Suppressor macrophage (primary cell): ENCODE data around the gene CRHR1.

Source experiments
- DNase-seq, 4 experiments: peaks; one replicate each; pipeline ENCODE4 v3.0.0-alpha.2; 2020 to 2022

CRHR1 gene

DNA sequence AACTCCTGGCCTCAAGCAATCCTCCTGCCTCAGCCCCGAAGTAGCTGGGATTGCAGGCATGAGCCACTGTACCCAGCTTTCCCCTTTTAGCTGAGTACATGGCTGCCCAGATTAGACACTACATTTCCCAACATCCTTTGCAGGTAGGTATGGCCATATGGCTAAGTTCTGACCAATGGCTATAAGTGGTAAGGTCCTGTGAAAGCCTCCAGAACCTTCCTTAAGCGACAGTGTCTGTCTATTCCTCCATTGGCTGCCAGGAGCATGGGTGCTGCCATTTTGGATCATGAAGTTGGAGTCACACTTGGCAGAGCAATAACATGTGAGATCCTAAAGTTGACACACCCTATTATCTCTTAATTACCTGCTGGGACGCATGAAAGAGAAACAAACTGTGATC, 24.4 kb upstream of the CRHR1 start:
- DNase-seq = no peak

DNA sequence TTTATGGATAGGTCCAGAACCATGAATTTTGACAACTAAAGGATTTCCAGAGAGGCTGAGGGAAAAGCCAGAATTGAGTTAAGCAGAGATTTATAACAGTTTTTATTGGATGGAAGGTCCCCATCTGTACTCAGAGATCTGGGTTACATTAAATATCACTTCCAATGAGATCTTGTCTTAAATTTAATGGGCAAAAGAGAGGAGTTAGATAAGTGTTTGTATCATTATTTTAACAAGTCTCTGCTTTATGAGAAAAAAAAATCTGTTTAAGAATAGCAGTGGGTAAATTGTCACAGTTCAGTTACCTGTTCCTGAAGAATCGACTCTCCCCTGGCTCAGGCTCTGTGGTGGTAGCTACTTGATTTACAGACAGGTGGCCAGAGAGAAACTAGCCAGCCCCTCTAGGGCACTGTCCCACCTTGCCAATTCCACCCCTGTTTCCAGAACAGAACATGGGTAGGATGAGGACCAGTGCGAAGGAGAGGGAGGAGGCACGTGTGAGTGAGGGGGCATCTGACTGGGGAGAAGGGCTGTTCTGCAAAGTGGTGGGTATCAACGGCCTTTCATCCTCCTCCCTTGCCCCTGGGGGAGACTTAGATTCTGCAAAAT, 22.1 kb upstream of the CRHR1 start:
- DNase-seq = no peak

DNA sequence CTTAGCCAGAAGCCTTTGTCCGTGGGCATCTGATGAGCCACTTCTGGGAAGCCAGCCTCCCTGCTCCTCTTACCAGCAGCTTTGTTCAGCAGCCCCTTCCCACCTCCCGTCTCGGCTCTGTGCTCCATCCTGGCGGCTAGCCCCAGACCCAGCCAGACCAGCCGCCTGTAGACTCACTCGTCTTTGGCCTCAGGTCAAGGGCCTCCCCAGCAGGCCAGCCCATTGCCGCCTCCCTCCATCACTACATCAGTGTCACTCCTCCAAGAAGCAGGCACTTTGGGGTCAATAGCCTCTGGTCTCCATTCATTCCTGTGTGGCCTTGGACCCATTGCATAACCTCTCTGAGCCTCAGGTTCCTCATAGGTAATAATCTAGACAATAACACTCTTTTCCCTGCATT, 20.9 kb upstream of the CRHR1 start:
- no peak for DNase-seq

DNA sequence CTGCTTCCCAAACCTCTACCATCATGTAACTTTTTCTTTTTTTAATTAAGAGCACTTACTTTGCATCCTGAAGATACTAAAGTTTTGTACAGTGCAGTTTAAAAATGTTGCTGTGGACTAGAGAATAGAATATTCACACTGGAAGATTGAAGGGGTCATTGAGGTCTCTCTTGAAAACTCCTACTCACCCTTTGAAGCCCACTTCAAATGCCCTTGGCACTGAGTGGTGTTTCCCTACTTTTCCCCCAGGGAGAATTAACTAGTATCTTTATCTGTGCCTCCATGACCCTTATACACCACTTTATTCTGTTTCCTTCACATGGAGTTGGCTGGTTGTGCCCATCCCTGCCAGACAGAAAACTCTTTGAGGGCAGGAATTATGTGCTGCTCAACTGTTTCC, 19.6 kb upstream of the CRHR1 start:
- DNase-seq = no peak

DNA sequence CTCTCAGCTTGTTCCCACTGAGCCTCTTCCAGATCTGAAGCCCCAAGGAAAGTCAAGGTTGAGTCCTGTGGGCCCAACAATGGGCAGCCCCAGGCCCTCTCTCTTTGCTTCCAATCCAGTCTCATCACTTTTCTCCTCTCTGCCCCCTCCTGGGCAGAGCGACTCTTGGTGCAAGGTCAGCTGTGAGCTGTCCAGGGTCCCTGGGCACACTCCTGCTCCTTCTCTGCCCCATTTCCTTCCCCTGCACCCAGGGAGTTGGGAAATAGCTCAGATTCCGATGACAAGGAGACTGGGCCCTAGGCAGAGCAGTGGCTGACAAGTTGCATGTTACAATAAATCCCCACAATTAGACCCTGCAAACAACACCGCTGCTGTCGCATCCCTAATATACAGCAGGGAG, 16.1 kb upstream of the CRHR1 start:
- no peak for DNase-seq

DNA sequence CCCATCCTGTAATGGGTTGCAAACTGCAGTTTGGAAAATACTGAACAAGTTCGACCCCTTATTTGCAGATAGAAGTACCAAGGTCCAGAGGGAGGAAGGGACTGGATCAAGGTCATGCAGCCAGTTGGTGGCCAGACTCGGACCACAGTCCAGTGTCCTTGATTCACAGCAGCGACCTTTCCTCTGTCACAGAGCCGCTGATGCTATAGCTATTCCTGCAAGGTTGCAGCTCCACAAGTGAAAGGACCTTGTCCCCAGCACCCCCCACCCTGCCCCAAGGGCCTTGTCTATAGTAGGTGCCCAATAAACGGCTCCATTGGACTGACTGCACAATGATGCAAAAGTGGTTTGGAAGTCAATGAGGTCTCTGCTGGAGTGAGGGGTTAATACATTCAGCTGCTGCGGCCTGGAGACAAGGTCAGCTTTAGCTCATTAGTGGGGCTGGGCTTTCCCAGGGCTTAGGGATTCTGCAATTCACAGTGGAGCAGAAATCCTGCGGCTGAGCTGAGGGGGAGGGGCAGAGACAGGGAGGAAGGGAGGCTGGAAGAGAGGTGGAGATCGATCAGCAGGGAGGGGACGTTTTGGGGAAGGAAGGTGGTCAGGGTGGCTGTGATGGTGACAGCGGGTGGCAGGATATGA, 13.4 kb upstream of the CRHR1 start:
- DNase-seq = no peak

DNA sequence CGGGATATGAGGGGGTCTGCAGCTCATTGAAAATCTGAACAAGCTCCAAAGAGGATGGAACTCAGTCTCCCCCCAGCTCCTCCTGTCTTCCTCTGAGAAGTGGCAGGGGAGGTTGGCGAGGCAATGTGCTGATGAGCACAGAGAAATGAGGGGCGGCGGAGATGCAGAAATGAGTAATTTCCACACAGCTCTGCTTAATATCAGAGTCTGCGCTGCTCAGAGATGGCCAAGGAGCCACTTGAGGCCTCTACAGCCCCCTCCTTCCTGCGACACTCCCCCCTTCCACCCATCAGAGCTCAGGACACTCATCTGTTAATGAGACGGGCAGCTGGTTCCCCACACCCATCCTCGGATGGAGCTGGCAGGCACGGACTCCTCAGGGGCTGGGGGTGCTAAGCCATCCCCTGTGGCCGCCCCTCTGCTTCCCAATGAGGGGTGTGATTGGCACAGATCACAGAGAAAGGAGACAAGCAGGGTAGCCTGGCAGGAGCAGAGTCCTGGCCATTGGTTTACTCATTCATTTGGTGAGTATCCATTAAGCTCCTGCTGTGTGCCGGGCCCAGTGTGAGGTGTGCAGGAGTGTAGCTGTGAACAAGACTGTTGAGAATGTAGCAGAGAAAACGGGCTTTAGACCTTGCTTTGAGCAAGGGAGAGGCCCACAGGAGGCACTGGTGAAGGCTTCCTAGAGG, 12.7 kb upstream of the CRHR1 start:
- DNase-seq = no peak

DNA sequence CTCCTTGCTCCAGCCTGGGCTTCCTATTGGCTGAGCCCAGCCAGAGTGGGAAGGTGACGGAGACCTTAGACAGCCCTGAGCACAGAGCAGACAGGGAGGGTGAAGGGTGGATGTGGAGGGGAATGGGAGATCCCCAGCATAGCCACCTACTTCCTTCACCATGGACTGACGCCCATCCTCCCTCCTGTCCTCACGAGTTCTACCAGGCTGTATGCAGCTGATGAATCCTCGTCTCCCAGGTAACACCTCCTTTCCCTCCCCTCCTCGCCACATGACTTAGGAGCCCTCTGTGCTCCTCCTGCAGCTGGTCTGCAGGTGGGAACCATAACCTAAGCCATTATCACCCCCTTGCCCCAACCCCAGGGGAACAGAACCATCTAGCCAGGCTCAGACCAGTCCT, 9.0 kb upstream of the CRHR1 start:
- DNase-seq = no peak

DNA sequence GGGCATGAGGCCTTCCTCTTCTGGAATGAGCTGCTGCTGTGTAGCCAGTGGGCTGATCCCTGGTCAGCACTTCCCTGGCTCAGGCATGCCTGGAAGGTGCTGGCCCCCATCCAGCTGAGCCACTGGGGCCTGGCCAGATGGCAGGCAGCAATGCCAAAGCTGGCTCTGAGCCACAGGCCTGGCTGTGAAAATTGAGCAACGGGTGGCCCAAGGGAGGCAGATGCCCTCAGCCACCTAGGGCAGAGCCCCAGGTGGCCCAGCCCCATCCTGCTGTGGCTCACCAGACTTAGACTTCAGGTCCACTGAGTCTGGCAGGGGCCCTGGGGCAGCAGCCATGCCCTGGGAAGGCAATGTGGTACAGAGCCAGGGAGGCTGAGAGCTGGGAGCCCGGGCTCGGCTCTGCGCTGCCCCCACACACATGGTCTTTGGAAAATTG, 8.5 kb upstream of the CRHR1 start:
- no peak for DNase-seq

DNA sequence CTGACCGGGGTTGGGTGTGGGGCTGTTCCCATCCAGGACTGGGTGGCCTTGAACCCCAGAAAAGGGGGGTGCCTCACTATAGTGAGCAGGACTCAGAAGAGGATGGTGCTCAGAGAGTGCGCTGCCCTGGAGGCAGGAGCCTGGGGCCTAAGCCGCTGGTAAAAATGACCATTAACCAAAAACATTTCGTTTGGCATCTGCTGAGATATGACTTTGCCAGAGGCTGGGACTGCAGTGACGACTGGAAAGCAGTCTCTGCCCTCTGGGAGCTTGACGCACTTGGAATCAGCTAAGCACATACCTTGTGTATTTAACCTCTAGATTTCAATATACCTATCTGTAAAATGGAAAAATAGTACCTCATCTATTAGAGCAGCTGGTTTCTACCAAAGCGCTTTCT, 7.2 kb upstream of the CRHR1 start:
- no peak for DNase-seq

DNA sequence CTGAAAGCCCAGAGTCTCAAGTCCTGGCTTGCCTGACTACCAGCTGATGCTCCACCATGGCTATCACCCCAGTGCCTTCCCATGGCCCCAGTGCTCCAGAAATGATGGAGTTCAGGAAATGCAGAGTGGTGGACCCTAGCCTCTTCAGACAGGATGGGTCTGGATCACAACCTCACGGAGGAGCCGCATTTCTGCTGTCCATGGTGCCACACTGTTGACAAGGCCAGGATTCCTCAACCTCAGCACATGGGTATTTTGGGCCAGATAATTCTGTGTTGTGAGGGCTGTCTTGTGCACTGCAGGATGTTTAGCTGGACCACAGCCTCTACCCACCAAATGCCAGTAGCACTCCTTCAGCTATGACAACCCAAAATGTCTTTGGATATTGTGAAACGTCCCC, 6.7 kb upstream of the CRHR1 start:
- no peak for DNase-seq

DNA sequence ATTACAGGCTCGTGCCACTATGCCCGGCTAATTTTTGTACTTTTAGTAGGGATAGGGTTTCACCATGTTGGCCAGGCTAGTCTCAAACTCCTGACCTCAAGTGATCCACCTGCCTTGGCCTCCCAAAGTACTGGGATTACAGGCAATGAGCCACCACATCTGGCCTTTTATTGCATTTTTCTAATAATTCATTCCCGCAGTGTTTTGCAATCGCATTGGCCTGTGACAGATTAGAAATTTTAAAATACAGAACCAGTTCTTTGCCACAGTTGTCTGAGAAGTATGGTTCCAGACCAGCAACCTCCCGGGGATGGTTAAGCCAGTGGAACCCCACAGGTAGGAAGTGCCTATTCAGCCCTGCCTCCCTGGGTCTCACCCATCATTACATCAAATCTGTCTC, 3.2 kb upstream of the CRHR1 start:
- DNase-seq = no peak

DNA sequence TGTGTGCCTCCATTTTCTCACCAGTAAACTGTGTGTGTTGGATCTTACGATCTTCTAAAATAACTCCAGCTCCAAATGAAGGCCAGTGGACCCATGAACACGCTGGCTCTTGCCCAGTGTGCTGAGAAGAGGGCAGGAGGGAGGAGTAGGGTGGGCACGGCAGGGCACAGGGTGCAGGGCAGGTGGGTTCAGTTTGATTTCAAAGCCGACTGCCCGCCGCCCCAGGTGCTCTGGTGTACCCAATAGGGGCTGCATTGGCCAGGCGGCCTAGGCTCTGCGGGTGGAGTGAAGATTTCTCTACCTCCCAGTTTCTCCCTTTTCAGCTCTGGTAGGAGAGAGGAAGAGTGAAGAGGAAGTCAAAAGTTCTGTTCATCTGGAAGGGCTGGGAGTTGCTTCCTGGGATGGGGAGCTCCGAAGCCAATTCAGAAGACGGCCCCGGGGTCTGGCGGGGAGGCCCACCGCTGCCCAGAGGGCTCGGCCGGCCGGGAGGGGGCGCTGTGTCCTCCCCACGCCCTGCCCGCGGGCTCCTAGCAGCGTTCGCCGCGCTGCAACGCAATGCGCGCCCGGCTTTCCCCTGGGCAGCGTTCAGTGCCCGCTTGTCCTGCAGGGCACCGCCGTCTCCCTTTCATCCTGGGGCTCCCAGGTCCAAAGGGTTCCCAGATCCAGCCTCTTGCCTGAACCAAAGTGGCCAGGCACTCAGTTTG, 1.1 kb upstream of the CRHR1 start:
- peak in 3 of 4 experiments; percentile 9 to 53 (median 14) for DNase-seq

DNA sequence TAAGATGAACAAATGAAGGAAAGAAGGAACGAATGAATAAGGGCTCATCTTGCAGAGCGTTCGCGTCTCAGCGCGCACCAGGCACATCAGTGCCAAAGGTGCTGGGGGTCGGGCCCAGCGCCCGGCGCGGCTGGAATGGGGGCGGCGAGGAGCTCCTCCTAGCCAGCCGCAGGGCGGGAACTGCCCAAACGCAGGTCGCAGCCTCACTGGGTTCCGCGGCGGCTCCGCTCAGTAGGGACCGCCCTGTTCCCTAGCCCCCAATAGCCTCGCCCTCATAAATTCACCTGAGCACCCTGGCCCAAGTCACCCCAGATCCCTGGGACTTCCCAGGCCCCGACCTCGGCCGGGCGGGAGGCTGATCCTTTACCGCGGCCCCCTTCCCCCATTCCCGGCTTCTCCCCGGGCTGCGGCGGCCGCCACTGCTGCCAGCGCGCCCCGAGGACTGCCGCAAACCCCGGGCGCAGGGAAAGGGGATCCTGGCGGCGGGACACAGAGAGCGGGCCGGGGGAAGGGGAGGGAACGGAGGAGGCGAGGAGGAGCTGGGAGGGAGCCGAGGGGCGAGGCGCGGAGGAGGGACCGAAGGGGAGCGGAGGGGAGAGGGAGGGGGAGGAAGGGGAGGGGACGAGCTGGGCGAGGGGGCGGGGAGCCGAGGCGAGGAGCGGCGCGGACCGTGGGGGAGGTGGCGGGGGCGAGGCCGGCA, 377 bp upstream of the CRHR1 start:
- DNase-seq = no peak

DNA sequence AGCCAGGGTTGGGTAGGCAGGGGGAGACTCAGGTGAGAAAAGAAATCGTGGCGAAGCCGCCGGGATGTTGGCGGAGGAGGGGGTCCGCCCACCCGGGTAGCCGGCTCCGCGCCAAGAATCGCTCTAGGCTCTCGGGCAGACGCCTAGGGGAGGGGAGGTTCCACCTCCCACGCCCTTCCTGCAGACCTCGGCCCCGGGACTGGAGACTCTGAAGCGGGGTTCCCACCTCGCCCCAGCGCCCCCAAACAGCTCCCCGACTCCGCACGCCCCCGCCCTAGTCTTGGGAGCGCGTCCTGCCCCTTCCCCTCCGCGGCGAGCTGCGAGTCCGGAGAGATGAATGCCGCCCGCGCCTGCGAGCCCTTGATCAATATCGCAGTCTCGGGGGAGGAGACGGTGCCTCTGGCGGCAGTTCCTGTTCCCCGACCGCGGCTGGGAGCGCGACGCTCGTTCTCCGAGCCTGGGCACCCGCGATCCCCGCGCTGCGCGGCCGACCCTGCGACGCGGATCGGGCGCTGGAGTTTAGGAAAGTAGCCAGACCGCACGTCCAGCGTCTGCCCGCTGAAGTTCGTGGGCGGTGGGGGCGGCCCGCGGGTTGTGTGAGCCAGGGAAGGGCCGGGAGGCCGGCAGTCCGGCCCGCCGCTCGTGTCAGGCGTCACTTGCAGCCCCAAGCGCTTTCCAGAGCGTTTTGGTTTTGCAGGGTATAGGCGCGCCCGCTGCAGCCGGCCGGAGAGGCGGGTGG, 790 bp downstream of the CRHR1 start:
- DNase-seq = peak; percentile 42 to 76 (median 52)

DNA sequence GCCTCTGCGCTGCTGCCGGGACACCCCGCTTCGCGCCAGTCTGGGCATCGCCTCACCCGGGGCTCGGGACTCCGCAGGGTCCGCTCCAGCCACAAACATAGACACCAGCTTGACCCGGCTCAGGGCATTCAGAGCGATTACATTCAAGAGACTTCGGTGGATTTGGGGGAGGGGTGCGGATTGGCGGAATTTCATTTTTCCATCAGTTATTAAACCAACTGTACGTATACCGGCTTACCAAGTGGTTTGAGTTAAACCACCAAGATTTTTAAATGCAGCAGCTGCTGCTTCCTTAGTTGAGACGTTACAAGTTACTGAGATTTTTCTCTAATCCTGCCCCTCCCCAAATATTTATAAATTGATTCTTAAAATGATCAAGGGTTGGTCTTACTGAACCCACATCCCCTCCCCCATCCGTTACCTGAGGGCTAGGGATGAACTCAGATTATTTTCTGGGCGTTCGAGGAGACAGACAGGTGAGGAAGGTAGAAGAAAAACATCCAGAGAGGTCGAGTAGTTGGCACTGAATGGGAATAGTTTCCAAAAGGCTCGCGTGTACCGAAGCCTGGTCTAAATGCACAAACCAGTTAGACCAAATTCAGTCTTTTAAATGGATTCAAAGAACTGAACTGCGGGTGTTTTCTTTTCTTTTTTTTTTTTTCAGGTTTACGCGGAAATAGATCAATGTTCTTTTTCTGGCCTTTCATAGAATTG, 1.5 kb downstream of the CRHR1 start:
- no peak for DNase-seq

DNA sequence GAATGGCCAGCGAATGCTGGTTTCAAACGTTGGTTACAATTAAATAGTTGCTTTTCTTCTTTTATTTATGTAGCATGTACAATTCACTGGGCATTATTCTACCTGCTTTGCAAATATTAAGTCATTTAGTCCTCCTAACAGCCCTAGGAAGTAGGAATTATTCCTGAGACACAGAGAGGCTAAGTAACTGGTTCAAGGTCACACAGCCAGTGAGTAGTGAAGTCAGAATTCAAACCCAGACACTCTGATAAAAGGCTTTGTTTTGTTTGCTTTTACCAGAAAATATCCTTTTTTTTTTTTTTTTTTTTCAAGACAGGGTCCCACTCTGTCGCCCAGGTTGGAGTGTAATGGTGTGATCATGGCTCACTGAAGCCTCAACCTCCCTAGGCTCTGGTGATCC, 2.2 kb downstream of the CRHR1 start:
- DNase-seq = no peak

DNA sequence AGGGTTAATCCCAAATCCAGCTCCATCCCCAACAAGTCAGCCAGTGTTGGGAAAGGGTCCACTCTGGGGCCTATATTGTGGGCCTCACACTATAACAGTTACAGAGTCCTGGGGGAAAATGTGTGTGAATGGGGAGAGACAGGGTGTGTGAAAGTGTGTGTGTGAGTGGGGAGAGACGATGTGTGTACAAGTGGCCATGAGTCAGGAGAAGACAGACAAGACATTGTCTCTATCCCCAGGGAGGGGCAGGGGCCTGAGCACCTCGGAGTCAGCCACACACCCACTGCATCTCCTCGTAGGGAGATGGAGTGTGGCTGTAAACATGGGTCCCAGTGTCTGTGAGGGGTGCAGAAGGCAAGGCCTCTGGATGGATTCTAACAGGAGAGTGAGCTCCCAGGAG, 2.9 kb downstream of the CRHR1 start:
- DNase-seq = no peak

DNA sequence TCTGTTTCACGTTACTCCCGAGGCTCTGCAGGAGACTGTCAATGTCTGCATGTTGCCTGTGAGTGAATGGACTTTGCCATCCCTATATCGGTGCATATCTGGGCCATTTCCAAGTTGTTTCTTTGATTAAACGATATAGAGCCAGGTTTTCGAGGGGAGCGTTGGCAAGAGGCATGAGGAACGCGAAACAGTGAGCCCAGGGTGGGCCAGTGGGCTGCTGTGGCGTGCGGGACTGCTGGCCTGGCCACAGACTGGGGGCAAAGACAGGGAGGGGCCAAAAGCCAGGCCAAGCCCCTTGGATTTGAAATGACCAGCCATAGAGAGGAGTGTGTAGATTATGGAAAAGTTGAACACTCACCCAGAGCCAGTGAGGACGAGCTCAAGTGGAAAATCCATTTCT, 3.5 kb downstream of the CRHR1 start:
- DNase-seq = no peak

DNA sequence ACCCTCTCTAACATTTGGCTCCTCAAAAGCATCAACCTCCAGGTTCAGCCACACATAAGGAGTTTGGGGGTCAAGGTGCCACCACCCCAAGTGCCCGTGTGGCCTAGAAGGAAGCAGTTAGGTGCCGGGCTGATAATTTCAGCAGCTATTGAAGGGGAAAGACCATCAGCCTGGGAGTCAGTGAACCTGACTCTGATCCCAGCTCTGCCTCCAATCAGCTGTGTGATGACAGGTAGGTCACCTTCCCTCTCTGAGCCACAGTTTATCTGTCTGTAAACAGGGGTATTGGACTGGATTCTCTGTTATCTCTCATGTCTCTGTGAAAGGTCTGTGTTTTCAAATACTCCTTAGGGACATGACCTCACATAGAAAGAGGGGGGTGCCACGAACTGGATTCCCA, 3.9 kb downstream of the CRHR1 start:
- DNase-seq = no peak

DNA sequence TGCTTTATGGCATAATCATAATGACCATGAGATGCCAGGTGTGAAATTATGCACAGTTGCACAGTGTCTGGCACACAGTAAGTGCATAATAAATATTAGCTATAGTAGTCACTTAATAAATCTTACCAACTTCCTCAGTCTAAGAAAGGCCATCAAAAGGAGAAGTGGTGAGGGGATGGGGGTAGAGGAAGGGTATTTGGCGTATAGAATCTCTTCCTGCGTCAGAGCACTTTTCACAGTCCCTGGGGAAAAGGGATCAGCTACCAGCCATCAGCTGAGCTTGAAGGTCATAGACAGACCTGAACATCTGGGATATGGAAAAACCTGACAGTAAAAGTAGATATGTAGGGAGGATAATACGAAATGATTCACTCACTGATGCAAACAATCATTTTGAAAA, 5.8 kb downstream of the CRHR1 start:
- peak; percentile 13 to 49 (median 28) for DNase-seq
